Keratinocyte (primary cell): ENCODE results near the gene PRKCE.

Source experiments
- EZH2 ChIP-seq: IDR thresholded peaks from one replicate; pipeline ENCODE4 v1.6.1; 2012; ENCODE audit warnings: inconsistent platforms, mild to moderate bottlenecking, low read length, moderate library complexity
- TF ChIP-seq, protein P1 (sequence below), 3 experiments: IDR thresholded peaks in 1 of 3; conservative IDR thresholded peaks in 1 of 3; optimal IDR thresholded peaks in 1 of 3; 2 replicates in 2 of 3; 3 replicates in 1 of 3; pipeline versions ENCODE3 to v1.5.1; 2011; ENCODE audit warnings: low read length in 3 of 3, mild to moderate bottlenecking in 3 of 3, moderate library complexity in 2 of 3, control low read depth in 1 of 3, inconsistent platforms in 1 of 3; ENCODE audit not compliant: insufficient read depth in 2 of 3; ENCODE audit errors: extremely low read depth in 1 of 3

GRCh38 chr2:45647986-45648520 lies 3.4 kb upstream of the PRKCE start:
- TF ChIP-seq, protein P1, sequence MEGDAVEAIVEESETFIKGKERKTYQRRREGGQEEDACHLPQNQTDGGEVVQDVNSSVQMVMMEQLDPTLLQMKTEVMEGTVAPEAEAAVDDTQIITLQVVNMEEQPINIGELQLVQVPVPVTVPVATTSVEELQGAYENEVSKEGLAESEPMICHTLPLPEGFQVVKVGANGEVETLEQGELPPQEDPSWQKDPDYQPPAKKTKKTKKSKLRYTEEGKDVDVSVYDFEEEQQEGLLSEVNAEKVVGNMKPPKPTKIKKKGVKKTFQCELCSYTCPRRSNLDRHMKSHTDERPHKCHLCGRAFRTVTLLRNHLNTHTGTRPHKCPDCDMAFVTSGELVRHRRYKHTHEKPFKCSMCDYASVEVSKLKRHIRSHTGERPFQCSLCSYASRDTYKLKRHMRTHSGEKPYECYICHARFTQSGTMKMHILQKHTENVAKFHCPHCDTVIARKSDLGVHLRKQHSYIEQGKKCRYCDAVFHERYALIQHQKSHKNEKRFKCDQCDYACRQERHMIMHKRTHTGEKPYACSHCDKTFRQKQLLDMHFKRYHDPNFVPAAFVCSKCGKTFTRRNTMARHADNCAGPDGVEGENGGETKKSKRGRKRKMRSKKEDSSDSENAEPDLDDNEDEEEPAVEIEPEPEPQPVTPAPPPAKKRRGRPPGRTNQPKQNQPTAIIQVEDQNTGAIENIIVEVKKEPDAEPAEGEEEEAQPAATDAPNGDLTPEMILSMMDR (optimal IDR thresholded peaks at IDR 0.05 in 1 of 3, IDR thresholded peaks at IDR 0.05 in 1 of 3, conservative IDR thresholded peaks at IDR 0.05 in 1 of 3; ENCODE audit: extremely low read depth in 1 of 3, insufficient read depth in 2 of 3, low read length in 3 of 3): no peak
- TF ChIP-seq EZH2: no peak
